Panc1 (cell line): ENCODE measurements around the gene GJC2.

Source experiments
- TCF7L2 ChIP-seq: IDR thresholded peaks from 2 replicates; pipeline ENCODE4 v1.6.1; 2011; ENCODE audit warnings: mild to moderate bottlenecking, low read depth, low read length, inconsistent platforms
- TF ChIP-seq, protein P1 (sequence below), 2 experiments: IDR thresholded peaks; 2 replicates each; pipeline ENCODE4 v1.6.1; 2011 to 2012; ENCODE audit warnings: low read depth in 2 of 2, control low read depth in 1 of 2, low read length in 1 of 2, mild to moderate bottlenecking in 1 of 2, moderate library complexity in 1 of 2; ENCODE audit not compliant: insufficient read depth in 1 of 2
- TF ChIP-seq, protein P2 (sequence below): fragments of 450-650 bp; IDR thresholded peaks from 2 replicates; pipeline ENCODE4 v1.5.1; 2017; ENCODE audit warnings: mild to moderate bottlenecking

DNA sequence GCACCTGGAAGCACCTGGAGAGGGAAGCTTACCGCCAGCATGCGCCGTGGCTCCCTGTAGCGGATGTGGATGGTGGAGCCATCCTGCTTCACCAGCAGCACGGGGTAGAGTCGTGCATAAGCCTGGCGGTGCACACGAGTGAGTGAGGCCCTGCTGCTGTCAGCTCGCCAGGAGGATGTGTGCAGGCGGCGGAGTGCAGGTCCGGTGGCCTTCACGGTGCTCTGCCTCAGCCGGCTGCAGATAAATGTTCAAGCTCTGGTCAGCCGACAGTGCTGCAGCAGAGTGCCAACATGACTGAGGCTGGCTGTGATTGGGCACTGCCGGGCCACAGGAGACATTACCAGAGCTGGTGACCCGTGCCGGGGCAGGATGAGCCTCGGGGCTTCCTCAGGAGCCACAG lies 42.1 kb upstream of the GJC2 start:
- TF ChIP-seq, protein P1, sequence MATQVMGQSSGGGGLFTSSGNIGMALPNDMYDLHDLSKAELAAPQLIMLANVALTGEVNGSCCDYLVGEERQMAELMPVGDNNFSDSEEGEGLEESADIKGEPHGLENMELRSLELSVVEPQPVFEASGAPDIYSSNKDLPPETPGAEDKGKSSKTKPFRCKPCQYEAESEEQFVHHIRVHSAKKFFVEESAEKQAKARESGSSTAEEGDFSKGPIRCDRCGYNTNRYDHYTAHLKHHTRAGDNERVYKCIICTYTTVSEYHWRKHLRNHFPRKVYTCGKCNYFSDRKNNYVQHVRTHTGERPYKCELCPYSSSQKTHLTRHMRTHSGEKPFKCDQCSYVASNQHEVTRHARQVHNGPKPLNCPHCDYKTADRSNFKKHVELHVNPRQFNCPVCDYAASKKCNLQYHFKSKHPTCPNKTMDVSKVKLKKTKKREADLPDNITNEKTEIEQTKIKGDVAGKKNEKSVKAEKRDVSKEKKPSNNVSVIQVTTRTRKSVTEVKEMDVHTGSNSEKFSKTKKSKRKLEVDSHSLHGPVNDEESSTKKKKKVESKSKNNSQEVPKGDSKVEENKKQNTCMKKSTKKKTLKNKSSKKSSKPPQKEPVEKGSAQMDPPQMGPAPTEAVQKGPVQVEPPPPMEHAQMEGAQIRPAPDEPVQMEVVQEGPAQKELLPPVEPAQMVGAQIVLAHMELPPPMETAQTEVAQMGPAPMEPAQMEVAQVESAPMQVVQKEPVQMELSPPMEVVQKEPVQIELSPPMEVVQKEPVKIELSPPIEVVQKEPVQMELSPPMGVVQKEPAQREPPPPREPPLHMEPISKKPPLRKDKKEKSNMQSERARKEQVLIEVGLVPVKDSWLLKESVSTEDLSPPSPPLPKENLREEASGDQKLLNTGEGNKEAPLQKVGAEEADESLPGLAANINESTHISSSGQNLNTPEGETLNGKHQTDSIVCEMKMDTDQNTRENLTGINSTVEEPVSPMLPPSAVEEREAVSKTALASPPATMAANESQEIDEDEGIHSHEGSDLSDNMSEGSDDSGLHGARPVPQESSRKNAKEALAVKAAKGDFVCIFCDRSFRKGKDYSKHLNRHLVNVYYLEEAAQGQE (IDR thresholded peaks at IDR 0.05; ENCODE audit: insufficient read depth in 1 of 2, low read depth in 2 of 2, low read length in 1 of 2): no peak
- TF ChIP-seq, protein P2, sequence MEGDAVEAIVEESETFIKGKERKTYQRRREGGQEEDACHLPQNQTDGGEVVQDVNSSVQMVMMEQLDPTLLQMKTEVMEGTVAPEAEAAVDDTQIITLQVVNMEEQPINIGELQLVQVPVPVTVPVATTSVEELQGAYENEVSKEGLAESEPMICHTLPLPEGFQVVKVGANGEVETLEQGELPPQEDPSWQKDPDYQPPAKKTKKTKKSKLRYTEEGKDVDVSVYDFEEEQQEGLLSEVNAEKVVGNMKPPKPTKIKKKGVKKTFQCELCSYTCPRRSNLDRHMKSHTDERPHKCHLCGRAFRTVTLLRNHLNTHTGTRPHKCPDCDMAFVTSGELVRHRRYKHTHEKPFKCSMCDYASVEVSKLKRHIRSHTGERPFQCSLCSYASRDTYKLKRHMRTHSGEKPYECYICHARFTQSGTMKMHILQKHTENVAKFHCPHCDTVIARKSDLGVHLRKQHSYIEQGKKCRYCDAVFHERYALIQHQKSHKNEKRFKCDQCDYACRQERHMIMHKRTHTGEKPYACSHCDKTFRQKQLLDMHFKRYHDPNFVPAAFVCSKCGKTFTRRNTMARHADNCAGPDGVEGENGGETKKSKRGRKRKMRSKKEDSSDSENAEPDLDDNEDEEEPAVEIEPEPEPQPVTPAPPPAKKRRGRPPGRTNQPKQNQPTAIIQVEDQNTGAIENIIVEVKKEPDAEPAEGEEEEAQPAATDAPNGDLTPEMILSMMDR: no peak
- TF ChIP-seq TCF7L2: no peak
